ENCODE results near the gene PLEKHO1.
"Not testable (repeated sequence)": the region's sequence is repeated elsewhere in the genome, so short reads cannot be mapped to it uniquely, and the experiment has no call there.

PLEKHO1 gene

DNA sequence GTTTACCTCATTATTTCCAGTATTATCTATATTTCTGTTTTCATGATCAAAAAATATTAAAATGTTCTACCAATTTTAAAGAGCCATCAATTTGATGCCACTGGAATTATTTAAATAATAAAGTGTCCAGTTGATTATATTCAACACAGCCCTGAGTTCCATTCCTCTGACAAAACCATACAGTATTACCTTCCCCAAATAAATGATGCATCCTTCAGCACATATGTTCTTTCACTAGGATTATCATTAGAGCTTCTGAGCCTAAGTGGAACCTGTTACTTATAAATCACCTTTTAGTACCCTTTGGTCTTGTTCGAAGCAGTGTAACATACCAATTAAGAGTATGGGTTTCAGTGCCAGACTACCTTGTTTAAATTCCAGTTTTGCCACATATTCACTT lies 17.3 kb upstream of the PLEKHO1 start:
- DNase-seq (ENCODE audit: low spot score) = no peak
- TF ChIP-seq, protein P1, sequence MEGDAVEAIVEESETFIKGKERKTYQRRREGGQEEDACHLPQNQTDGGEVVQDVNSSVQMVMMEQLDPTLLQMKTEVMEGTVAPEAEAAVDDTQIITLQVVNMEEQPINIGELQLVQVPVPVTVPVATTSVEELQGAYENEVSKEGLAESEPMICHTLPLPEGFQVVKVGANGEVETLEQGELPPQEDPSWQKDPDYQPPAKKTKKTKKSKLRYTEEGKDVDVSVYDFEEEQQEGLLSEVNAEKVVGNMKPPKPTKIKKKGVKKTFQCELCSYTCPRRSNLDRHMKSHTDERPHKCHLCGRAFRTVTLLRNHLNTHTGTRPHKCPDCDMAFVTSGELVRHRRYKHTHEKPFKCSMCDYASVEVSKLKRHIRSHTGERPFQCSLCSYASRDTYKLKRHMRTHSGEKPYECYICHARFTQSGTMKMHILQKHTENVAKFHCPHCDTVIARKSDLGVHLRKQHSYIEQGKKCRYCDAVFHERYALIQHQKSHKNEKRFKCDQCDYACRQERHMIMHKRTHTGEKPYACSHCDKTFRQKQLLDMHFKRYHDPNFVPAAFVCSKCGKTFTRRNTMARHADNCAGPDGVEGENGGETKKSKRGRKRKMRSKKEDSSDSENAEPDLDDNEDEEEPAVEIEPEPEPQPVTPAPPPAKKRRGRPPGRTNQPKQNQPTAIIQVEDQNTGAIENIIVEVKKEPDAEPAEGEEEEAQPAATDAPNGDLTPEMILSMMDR (IDR thresholded peaks at IDR 0.05; ENCODE audit: extremely low read depth, insufficient read depth, missing control alignments) = no peak
- in situ Hi-C loops (cut with MboI; ENCODE audit: low pct_unique_long_range_greater_than_20kb, low sequenced_read_pairs, unreplicated experiment) = no loop called here

DNA sequence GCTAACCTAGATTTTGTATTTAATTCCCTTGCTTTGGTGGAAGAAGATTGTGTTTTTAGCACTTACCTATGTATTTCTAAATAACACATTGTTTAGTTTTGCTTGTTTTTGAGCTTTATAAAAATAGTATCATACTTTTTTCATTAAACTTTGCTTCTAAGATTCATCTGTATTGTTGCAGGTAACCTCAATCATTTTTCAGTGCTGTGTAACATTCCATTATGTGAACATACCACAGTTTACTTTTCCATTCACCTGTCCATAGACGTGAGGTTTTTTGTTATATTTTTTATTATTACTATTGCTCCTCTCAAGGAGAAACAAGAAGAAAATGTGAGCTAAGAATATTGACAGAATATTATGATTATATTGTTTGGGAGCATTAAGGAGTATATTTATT lies 15.2 kb upstream of the PLEKHO1 start:
- TF ChIP-seq, protein P1 (IDR thresholded peaks at IDR 0.05; ENCODE audit: extremely low read depth, insufficient read depth, missing control alignments) = no peak
- DNase-seq (ENCODE audit: low spot score) = no peak
- in situ Hi-C loops (cut with MboI; ENCODE audit: low pct_unique_long_range_greater_than_20kb, low sequenced_read_pairs, unreplicated experiment) = no loop called here

DNA sequence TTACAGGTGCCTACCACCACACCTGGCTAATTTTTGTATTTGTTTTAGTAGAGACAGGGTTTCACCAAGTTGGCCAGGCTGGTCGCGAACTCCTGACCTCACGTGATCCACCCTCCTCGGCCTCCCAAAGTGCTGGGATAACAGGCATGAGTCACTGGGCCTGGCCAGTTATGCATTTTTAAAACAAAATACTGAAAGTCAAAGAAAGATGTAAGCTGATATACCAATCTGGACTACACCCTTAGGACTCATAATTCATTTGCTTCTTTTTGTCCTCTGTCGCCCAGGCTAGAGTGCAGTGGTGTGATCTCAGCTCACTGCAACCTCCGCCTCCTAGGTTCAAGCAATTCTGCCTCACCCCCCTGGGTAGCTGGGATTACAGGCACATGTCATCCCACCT lies 14.3 kb upstream of the PLEKHO1 start:
- in situ Hi-C loops (cut with MboI; ENCODE audit: low pct_unique_long_range_greater_than_20kb, low sequenced_read_pairs, unreplicated experiment); DNase-seq (ENCODE audit: low spot score): not testable (repeated sequence)

DNA sequence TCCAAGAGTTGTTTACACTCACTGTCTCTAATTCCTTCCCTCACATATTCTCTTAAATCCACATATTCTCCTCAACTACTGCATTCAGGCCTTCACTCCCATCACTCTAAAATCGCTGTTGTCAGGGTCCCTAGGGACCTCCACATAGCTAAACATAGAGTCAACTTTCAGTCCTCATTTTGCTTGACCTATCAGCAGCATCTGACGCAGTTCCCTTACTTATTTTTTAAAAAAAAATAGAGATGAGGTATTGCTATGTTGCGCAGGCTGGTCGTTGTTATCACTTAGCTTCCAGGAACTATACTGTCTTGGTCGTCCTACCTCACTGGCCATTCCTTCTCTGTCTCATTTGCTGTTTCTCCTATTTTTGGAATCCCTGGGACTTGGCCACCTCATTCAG lies 11.7 kb upstream of the PLEKHO1 start:
- TF ChIP-seq, protein P1 (IDR thresholded peaks at IDR 0.05; ENCODE audit: extremely low read depth, insufficient read depth, missing control alignments) = no peak
- in situ Hi-C loops (cut with MboI; ENCODE audit: low pct_unique_long_range_greater_than_20kb, low sequenced_read_pairs, unreplicated experiment) = no loop called here
- no peak for DNase-seq (ENCODE audit: low spot score)

DNA sequence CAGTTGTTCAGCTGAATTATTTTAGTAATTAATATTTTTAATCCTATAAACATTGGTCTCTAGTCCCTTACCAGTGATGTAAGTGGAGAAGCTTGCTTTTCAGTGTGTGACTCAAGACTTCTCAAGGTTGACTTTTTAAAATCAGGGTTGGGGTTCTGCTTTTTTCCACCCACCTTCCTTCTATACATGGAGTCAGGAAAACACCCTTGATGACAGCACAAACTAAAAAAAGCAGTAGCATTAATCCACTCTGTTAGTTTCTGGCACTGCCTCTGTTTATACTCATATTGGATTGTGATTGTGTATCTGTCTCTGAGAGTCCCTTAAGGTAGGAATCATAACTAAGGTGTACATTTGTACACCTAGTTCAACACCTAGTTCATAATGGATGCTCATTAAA lies 8.3 kb upstream of the PLEKHO1 start:
- DNase-seq (ENCODE audit: low spot score) = no peak
- in situ Hi-C loops (cut with MboI; ENCODE audit: low pct_unique_long_range_greater_than_20kb, low sequenced_read_pairs, unreplicated experiment) = loop anchor here (10.0 kb wide), 1 partner anchor 57 kb away; no protein-coding TSS in a partner anchor
- TF ChIP-seq, protein P1 (IDR thresholded peaks at IDR 0.05; ENCODE audit: extremely low read depth, insufficient read depth, missing control alignments) = no peak

DNA sequence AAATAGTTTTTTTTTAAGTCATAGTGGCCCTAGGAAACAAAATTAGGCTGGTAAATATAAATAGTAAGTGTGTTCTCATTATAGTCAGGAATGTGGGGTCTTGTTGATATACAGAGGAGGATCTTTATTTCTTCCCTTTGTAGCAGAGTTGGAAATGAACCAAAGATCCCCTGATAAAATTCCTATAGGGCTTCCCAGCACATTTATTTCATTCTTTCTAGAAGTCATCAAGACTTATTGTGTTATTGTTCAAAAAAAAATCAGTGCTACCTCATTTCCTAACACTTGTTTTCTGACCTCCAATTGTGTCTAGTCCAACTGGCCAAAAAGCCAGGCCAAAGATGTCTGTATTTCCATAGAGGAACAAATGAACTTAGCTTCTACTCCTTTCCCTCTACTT lies 7.6 kb upstream of the PLEKHO1 start:
- no peak for DNase-seq (ENCODE audit: low spot score)
- in situ Hi-C loops (cut with MboI; ENCODE audit: low pct_unique_long_range_greater_than_20kb, low sequenced_read_pairs, unreplicated experiment) = loop anchor here (10.0 kb wide), 1 partner anchor 57 kb away; no protein-coding TSS in a partner anchor
- TF ChIP-seq, protein P1 (IDR thresholded peaks at IDR 0.05; ENCODE audit: extremely low read depth, insufficient read depth, missing control alignments) = no peak

DNA sequence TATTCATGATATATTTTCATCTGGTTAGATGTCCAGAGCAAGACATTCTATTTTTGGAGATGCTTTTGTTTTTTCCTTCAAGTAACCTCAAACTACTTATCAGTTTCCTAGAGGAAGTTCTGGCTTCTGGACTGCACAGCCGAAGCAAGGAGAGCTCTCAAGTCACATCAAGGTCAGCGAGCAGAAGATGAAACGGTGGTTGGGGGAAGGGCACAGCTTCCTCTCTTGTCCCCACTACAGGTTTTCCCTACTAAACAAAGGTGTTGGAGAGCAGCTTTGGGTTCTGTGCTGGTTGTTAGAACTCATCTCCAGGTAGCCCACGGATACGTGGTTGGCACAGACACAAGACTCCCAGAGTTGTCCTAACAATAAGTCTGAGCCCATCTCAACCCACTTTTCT lies 5.1 kb upstream of the PLEKHO1 start:
- in situ Hi-C loops (cut with MboI; ENCODE audit: low pct_unique_long_range_greater_than_20kb, low sequenced_read_pairs, unreplicated experiment) = loop anchor here (10.0 kb wide), 1 partner anchor 60 kb away; no protein-coding TSS in a partner anchor
- TF ChIP-seq, protein P1 (IDR thresholded peaks at IDR 0.05; ENCODE audit: extremely low read depth, insufficient read depth, missing control alignments) = no peak
- no peak for DNase-seq (ENCODE audit: low spot score)

DNA sequence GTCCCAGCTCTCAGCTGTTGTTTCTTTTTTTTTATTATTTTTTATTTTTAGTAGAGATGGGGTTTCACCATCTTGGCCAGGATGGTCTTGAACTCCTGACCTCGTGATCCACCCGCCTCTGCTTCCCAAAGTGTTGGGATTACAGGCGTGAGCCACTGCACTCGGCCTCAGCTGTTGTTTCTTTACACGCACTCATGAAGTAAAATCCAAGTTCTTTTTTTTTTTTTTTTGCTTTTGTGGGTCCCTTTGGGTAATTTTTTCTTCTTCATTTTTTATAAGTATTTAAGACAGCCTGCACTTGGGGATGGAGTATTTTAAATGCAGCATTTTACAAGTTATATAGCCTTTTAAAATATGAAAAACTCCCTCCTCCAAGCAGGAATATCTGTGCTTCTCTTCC lies 3.7 kb upstream of the PLEKHO1 start:
- DNase-seq (ENCODE audit: low spot score) = not testable (repeated sequence)
- in situ Hi-C loops (cut with MboI; ENCODE audit: low pct_unique_long_range_greater_than_20kb, low sequenced_read_pairs, unreplicated experiment) = loop anchor here (10.0 kb wide), 1 partner anchor 61 kb away; no protein-coding TSS in a partner anchor

All from GM13977 (cell line).